Left lung (tissue), 14 donors: ENCODE data around the gene SLC45A1. TPM values are rescaled to one million over a fixed set of nuclear protein-coding genes. Genes with fewer than 3 reads are reported as not detected.

Experiments used
- ATAC-seq: fragments of 200-7000 bp; cut with Tn5 transposase; one replicate; pipeline ENCODE4 v1.9.1; 2020; ENCODE audit warnings: moderate library complexity
- DNase-seq, 4 donors: peaks; one replicate each; pipeline ENCODE4 v3.0.0-alpha.2; 2013 to 2020
- H3K27ac ChIP-seq, 2 donors: fragments of 200-600 bp; sonication (generic) in 1 of 2; one replicate each; pipeline versions ENCODE4 v1.5.0 to v1.8.0; 2020 to 2021
- H3K27me3 ChIP-seq, 2 donors: fragments of 200-600 bp; sonication (generic) in 1 of 2; one replicate each; pipeline versions ENCODE4 v1.5.0 to v1.8.0; 2020 to 2021
- H3K36me3 ChIP-seq, 2 donors: fragments of 200-600 bp; sonication (generic) in 1 of 2; one replicate each; pipeline versions ENCODE4 v1.5.0 to v1.8.0; 2020 to 2021
- H3K4me1 ChIP-seq, 2 donors: fragments of 200-600 bp; one replicate each; pipeline ENCODE4 v1.8.0; 2021
- H3K4me3 ChIP-seq, 2 donors: fragments of 200-600 bp; sonication (generic) in 1 of 2; one replicate each; pipeline versions ENCODE4 v1.5.0 to v1.8.0; 2020 to 2021; ENCODE audit warnings: mild to moderate bottlenecking in 1 of 2
- H3K9me3 ChIP-seq, 2 donors: fragments of 200-600 bp; sonication (generic) in 1 of 2; one replicate each; pipeline versions ENCODE4 v1.5.0 to v1.8.0; 2020 to 2021
- intact Hi-C, 2 donors: fragments of 100-400 bp; cut with DNase I; formaldehyde crosslinking; loops; one replicate each; pipeline versions ENCODE4 v1.11.2 to v1.14.2; 2022
- long read RNA-seq, 12 donors: library from polyadenylated mRNA in 2 of 12; unstranded in 2 of 12; transcript quantifications; one replicate each; pipeline ENCODE4 v2.0.0 and lab custom pipeline, GENCODE V29; 2019 to 2026
- polyA plus RNA-seq, 6 donors: library from polyadenylated mRNA; unstranded; fragments of 120-200 nt; gene quantifications; one replicate each; pipeline ENCODE4 v1.2.1, GENCODE V29; 2013; ENCODE audit not compliant: insufficient read length in 6 of 6
- total RNA-seq, 2 donors: library from RNA; stranded (reverse); fragmentation: NEBNext Ultra II Directional; extraction: Animal tissue kit (Norgen Biotek cat#: 25700); gene quantifications; one replicate each; pipeline ENCODE4 v1.2.1, GENCODE V29; 2021
- TF ChIP-seq, protein P1 (sequence below), 2 donors: fragments of 200-600 bp; sonication (generic) in 1 of 2; IDR thresholded peaks; one replicate each; pipeline versions ENCODE4 v1.5.0 to v1.8.0; 2021; ENCODE audit warnings: antibody characterized with exemption in 2 of 2
- donor health status: DM: no; HTN: yes; CAD: no.
- donor health status: DM: no; HTN: no; CAD: no.

The SLC45A1 gene
- total RNA-seq = 1 to 10 TPM; 1.4 TPM
- 1 to 10 TPM in 1 of 6 donors, under 1 TPM in 5; 0.51 to 1.1 (median 0.59) TPM for polyA plus RNA-seq
- long read RNA-seq, donor 1 = 0 reads
- long read RNA-seq, donor 2 = 0 reads
- long read RNA-seq, donor 3 = 0 reads
- long read RNA-seq, donor 4, partial matches to known transcripts = 1 of 2 reads
- long read RNA-seq, donor 4, other reads (novel, unspliced or antisense) = 1 of 2 reads
- long read RNA-seq, donor 5 = 0 reads
- long read RNA-seq, donor 6 = 0 reads
- long read RNA-seq, donor 7 = 0 reads
- long read RNA-seq, donor 8 = 0 reads
- long read RNA-seq, donor 9 = 0 reads
- long read RNA-seq, donor 10 = 0 reads
- long read RNA-seq, donor 11, transcript SLC45A1-202 (9 exons, 2,784 nt) = major isoform, 5 of 54 reads
- long read RNA-seq, donor 11, partial matches to known transcripts = 44 of 54 reads
- long read RNA-seq, donor 11, other reads (novel, unspliced or antisense) = 0 of 54 reads
- long read RNA-seq, donor 12 = 0 reads

DNA sequence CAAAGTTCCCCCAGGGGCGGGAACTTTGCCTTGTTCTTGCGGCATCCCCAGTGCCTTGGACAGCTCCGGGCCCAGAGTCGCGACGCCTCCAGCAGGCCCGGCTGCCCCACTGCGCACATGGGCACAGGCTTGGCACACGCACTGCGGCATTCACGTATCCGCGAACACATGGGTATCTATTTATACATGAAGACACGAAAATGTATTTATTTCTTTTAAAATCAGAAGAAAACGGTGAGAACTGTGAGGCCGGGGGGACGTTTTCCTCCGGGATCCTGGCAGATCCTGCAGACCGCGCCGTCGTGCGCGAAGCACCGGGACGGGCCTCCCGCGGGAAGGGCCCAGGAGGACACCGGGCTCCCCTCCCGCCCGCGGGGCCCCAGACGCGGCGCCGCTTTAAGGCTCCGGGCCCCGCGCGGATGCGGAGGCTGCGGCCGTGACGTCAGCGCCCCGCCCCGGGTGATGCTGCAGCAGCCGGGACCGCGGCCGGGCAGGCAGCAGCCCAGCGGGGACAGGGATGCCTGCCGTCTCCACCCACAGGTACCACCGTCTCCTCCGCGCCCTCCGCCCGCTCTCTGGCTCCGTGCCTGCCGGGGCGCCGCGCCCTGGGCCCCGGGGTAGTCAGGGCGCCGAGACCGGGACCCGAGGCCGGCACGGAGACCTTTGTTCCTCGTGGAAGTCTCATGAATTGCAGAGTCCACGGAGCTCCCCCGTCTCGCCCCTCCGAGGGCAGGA is at the start of gene SLC45A1:
Gene SLC45A1 (plus strand): TSS at position 468 of the 735 bp plus-strand sequence. CDS start 6,216 bp downstream, outside the sequence.
- ATAC-seq = peak; percentile 80

DNA sequence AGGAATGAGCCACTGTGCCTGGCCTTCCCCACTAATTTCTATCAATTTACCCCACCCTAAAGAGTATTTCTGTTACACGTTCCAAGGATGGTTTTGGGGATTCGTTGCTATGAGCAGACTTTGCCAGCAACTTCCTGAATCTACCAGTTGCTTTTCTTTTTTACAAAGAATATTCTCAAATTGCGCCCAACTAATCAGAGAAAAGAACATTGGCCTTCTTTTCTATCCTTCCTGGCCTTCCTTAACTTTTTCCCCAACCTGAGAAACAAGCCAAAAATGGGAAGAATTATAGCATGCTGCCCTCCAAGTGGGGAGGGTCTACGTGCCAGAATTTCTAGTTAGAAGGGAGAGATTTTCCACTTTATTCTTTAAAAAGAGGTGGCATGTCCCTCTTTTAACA is 44.9 kb upstream of the SLC45A1 start:
- Histone ChIP-seq H3K4me3 (no peak overlapping the region), H3K27ac (no peak overlapping the region), H3K4me1 (no peaks in the 10 kb centered on the region), H3K9me3 (no peaks in the 10 kb centered on the region), H3K27me3 (no peaks in the 10 kb centered on the region), H3K36me3 (no peaks in the 10 kb centered on the region)
- no peak for DNase-seq
- TF ChIP-seq, protein P1, sequence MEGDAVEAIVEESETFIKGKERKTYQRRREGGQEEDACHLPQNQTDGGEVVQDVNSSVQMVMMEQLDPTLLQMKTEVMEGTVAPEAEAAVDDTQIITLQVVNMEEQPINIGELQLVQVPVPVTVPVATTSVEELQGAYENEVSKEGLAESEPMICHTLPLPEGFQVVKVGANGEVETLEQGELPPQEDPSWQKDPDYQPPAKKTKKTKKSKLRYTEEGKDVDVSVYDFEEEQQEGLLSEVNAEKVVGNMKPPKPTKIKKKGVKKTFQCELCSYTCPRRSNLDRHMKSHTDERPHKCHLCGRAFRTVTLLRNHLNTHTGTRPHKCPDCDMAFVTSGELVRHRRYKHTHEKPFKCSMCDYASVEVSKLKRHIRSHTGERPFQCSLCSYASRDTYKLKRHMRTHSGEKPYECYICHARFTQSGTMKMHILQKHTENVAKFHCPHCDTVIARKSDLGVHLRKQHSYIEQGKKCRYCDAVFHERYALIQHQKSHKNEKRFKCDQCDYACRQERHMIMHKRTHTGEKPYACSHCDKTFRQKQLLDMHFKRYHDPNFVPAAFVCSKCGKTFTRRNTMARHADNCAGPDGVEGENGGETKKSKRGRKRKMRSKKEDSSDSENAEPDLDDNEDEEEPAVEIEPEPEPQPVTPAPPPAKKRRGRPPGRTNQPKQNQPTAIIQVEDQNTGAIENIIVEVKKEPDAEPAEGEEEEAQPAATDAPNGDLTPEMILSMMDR (IDR thresholded peaks at IDR 0.05) = no peak
- intact Hi-C loops = no loop called here
- ATAC-seq = no peak

More for the DNA sequence above, at the start of gene SLC45A1:
- Histone ChIP-seq H3K4me1 (peaks cover 6 to 33% of the 10 kb centered on the region in 2 donors), H3K9me3 (no peaks in the 10 kb centered on the region), H3K36me3 (no peaks in the 10 kb centered on the region), H3K27me3 (peaks cover 0 to 54% of the 10 kb centered on the region in 2 donors), H3K4me3 (peak within 1 kb of the TSS; percentile 49 to 56), H3K27ac (no peak within 1 kb of the TSS)
- peak in 3 of 4 donors; percentile 60 to 95 (median 74) for DNase-seq
- TF ChIP-seq, protein P1 (IDR thresholded peaks at IDR 0.05) = no peak
- intact Hi-C loops = loop anchor here in 1 of 2 donors (5.0 to 10.0 kb wide), 2 partner anchors 291 to 333 kb away; partner anchors contain the start of gene ERRFI1

DNA sequence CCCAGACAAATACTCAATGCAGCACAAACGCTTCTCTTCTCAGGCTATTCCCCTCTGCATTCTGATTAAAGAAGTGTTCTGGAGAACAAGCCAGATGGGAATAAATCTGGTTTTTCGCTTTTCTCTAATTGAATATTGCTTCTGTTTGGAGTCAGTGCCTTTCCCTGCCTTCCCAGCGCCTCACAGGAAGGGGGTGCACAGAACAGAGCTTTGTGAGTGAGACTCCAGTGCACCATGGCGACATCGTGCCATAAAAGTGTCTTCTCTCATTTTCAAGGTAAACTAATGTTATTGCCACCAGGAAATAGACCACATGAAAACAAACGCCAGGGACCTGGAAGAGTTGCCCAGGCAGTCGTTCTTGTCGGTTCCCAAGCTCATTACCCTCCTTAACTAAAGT is 43.6 kb upstream of the SLC45A1 start:
- DNase-seq (no peak), ATAC-seq (no peak)
- intact Hi-C loops = no loop called here

DNA sequence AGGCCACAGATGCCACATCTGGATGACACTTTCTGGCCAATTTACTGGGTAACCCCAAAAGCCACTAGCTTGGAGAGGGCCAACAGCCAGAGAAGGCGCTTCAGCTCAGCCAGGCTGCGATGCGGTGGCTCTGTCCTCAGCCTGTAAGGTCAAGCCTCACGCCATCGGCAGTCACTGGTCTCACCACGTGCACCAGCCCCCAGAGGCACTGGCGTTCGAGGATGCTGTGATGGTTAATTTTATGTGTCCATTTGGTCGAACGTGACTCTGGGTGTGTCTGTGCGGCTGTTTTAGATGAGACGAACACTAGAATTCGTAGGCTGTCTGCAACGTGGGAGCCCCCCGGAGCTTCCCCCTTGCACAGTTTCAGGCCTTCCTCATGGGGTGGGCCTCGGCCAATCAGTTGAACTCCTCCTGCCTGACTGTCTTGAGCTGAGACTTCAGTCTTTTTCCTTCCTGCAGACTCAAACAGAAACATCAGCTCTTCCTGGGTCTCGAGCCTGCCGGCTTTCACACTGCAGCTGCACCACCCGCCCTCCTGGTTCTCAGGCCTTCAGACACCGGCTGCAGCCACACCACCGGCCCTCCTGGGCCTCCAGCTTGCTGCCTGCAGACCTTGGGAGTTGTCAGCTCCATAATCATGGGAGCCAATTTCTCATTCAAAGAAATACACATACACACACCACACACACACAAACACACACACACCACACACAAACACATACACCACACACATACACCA is 41.6 kb upstream of the SLC45A1 start:
- H3K27ac ChIP-seq = no peak overlapping the region
- H3K36me3 ChIP-seq = no peaks in the 10 kb centered on the region
- H3K27me3 ChIP-seq = no peaks in the 10 kb centered on the region
- ATAC-seq (no peak), DNase-seq (no peak)
- no peak overlapping the region for H3K4me3 ChIP-seq
- intact Hi-C loops = no loop called here
- TF ChIP-seq, protein P1 (IDR thresholded peaks at IDR 0.05) = no peak
- H3K4me1 ChIP-seq = no peaks in the 10 kb centered on the region
- H3K9me3 ChIP-seq = no peaks in the 10 kb centered on the region

More for the DNA sequence above, 43.6 kb upstream of the SLC45A1 start:
- no peak overlapping the region for H3K27ac ChIP-seq
- H3K27me3 ChIP-seq = no peaks in the 10 kb centered on the region
- H3K9me3 ChIP-seq = no peaks in the 10 kb centered on the region
- TF ChIP-seq, protein P1 (IDR thresholded peaks at IDR 0.05) = no peak
- no peak overlapping the region for H3K4me3 ChIP-seq
- no peaks in the 10 kb centered on the region for H3K36me3 ChIP-seq
- no peaks in the 10 kb centered on the region for H3K4me1 ChIP-seq
